Suprapubic skin (tissue), 4 donors: ENCODE measurements around the gene NEURL3. TPM values are rescaled to one million over a fixed set of nuclear protein-coding genes. Genes with fewer than 3 reads are reported as not detected.

ENCODE experiments used
- DNase-seq, 2 donors: peaks; one replicate each; pipeline ENCODE4 v3.0.0-alpha.2; 2019; ENCODE audit warnings: low spot score in 2 of 2
- H3K27ac ChIP-seq: fragments of 200-600 bp; sonication (generic); one replicate; pipeline ENCODE4 v1.5.1; 2019
- H3K27me3 ChIP-seq: fragments of 200-600 bp; sonication (generic); one replicate; pipeline ENCODE4 v1.5.1; 2019
- H3K36me3 ChIP-seq: fragments of 200-600 bp; sonication (generic); one replicate; pipeline ENCODE4 v1.5.1; 2019
- H3K4me1 ChIP-seq: fragments of 200-600 bp; sonication (generic); one replicate; pipeline ENCODE4 v1.5.1; 2019
- H3K4me3 ChIP-seq: fragments of 200-600 bp; sonication (generic); one replicate; pipeline ENCODE4 v1.5.1; 2019; ENCODE audit warnings: mild to moderate bottlenecking
- H3K9me3 ChIP-seq: fragments of 200-600 bp; sonication (generic); one replicate; pipeline ENCODE4 v1.5.1; 2019
- EP300 ChIP-seq: sonication (generic); formaldehyde crosslinking; IDR thresholded peaks from one replicate; pipeline ENCODE4 v1.6.1; 2017; ENCODE audit warnings: antibody characterized with exemption
- POLR2A ChIP-seq, 2 donors: fragments of 450-650 bp; IDR thresholded peaks; one replicate each; pipeline ENCODE4 v1.6.1; 2017; ENCODE audit warnings: antibody characterized with exemption in 2 of 2, mild to moderate bottlenecking in 2 of 2, moderate library complexity in 2 of 2
- POLR2AphosphoS5 ChIP-seq, 3 donors: sonication (generic); formaldehyde crosslinking; IDR thresholded peaks; one replicate each; pipeline ENCODE4 v1.6.1; 2017; ENCODE audit warnings: antibody characterized with exemption in 3 of 3
- WGBS: methylation state at CpG from one replicate; pipeline ENCODE4 v1.1.5; 2018; 5-methylcytosine and 5-hydroxymethylcytosine counted together
- total RNA-seq, 4 donors: library from RNA; depleted of rRNA; stranded (reverse); fragments of >200 nt; gene quantifications; one replicate each; pipeline ENCODE4 v1.1.0, GENCODE V29; 2016
- TF ChIP-seq, protein P1 (sequence below), 2 donors: fragments of 200-600 bp in 1 of 2; fragments of 450-650 bp in 1 of 2; sonication (generic) in 1 of 2; IDR thresholded peaks; one replicate each; pipeline ENCODE4 v1.5.1; 2016 to 2019; ENCODE audit warnings: antibody characterized with exemption in 2 of 2, mild to moderate bottlenecking in 1 of 2, moderate library complexity in 1 of 2

NEURL3 gene
- total RNA-seq, 4 donors from 2014 or later: 0.52 to 2.6 (median 1.5) TPM

GRCh38 chr2:96507957-96508520, 2.9 kb upstream of the NEURL3 start:
- Histone ChIP-seq H3K4me3 (peak overlapping the region; percentile 43), H3K9me3 (no peaks in the 10 kb centered on the region), H3K4me1 (peaks cover 21% of the 10 kb centered on the region), H3K27me3 (no peaks in the 10 kb centered on the region), H3K27ac (no peak overlapping the region), H3K36me3 (no peaks in the 10 kb centered on the region)
- TF ChIP-seq, protein P1, sequence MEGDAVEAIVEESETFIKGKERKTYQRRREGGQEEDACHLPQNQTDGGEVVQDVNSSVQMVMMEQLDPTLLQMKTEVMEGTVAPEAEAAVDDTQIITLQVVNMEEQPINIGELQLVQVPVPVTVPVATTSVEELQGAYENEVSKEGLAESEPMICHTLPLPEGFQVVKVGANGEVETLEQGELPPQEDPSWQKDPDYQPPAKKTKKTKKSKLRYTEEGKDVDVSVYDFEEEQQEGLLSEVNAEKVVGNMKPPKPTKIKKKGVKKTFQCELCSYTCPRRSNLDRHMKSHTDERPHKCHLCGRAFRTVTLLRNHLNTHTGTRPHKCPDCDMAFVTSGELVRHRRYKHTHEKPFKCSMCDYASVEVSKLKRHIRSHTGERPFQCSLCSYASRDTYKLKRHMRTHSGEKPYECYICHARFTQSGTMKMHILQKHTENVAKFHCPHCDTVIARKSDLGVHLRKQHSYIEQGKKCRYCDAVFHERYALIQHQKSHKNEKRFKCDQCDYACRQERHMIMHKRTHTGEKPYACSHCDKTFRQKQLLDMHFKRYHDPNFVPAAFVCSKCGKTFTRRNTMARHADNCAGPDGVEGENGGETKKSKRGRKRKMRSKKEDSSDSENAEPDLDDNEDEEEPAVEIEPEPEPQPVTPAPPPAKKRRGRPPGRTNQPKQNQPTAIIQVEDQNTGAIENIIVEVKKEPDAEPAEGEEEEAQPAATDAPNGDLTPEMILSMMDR (IDR thresholded peaks at IDR 0.05): peak; percentile 96 to 100
- TF ChIP-seq POLR2AphosphoS5 (IDR thresholded peaks at IDR 0.05): no peak
- WGBS: 24% methylated on average over 16 of the region's 38 CpGs
- DNase-seq: peak in 1 of 2 donors; percentile 90

DNA sequence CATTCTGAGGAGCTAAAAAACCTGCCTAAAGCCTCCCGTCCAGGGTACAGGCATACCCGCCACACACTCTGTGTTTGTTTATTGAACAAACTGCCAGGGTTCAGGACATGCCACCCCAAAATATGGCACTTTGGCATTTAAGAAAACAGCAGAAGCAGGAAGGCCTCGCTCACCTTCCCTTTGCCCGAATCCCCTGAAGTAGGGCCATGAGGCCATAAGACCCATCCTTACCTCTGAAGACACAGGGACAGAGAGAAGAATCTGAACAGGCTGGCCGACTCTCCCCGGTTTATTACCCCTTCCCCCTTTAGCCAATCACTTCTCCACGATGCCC, 1.7 kb upstream of the NEURL3 start:
- DNase-seq: no peak
- no peaks in the 10 kb centered on the region for H3K9me3 ChIP-seq
- peaks cover 30% of the 10 kb centered on the region for H3K4me1 ChIP-seq
- H3K27me3 ChIP-seq: peaks cover 4% of the 10 kb centered on the region
- 86% methylated on average over 7 of the region's 7 CpGs for WGBS
- H3K4me3 ChIP-seq: no peak overlapping the region
- TF ChIP-seq, protein P1 (IDR thresholded peaks at IDR 0.05): no peak
- no peak for TF ChIP-seq POLR2A (IDR thresholded peaks at IDR 0.05)
- TF ChIP-seq POLR2AphosphoS5 (IDR thresholded peaks at IDR 0.05): no peak
- TF ChIP-seq EP300: no peak
- no peaks in the 10 kb centered on the region for H3K36me3 ChIP-seq
- H3K27ac ChIP-seq: no peak overlapping the region

- H3K4me3 ChIP-seq: no peak overlapping the region
- peaks cover 10% of the 10 kb centered on the region for H3K27me3 ChIP-seq
- no peak for DNase-seq
- H3K4me1 ChIP-seq: peaks cover 36% of the 10 kb centered on the region
- no peaks in the 10 kb centered on the region for H3K9me3 ChIP-seq
- no peak overlapping the region for H3K27ac ChIP-seq
- WGBS: 77% methylated on average over 3 of the region's 8 CpGs
- no peaks in the 10 kb centered on the region for H3K36me3 ChIP-seq
- TF ChIP-seq POLR2AphosphoS5 (IDR thresholded peaks at IDR 0.05) (no peak), EP300 (no peak), POLR2A (IDR thresholded peaks at IDR 0.05) (no peak)
- TF ChIP-seq, protein P1 (IDR thresholded peaks at IDR 0.05): no peak
Measured at GRCh38 chr2:96506016-96506906, 1.1 kb upstream of the NEURL3 start.

GRCh38 chr2:96503637-96504243, 1.4 kb downstream of the NEURL3 start:
- peaks cover 27% of the 10 kb centered on the region for H3K4me1 ChIP-seq
- no peak overlapping the region for H3K4me3 ChIP-seq
- H3K36me3 ChIP-seq: no peaks in the 10 kb centered on the region
- H3K27me3 ChIP-seq: peaks cover 25% of the 10 kb centered on the region
- TF ChIP-seq POLR2A (IDR thresholded peaks at IDR 0.05) (no peak), POLR2AphosphoS5 (IDR thresholded peaks at IDR 0.05) (no peak), EP300 (no peak)
- TF ChIP-seq, protein P1 (IDR thresholded peaks at IDR 0.05): no peak
- WGBS: 89% methylated on average over 6 of the region's 12 CpGs
- no peaks in the 10 kb centered on the region for H3K9me3 ChIP-seq
- no peak overlapping the region for H3K27ac ChIP-seq
- no peak for DNase-seq
